ENCODE measurements around the gene ACADVL. TPM values are rescaled to one million over a fixed set of nuclear protein-coding genes. Genes with fewer than 3 reads are reported as not detected.

The ACADVL gene
- total RNA-seq, 1 donor, result 163 TPM

DNA sequence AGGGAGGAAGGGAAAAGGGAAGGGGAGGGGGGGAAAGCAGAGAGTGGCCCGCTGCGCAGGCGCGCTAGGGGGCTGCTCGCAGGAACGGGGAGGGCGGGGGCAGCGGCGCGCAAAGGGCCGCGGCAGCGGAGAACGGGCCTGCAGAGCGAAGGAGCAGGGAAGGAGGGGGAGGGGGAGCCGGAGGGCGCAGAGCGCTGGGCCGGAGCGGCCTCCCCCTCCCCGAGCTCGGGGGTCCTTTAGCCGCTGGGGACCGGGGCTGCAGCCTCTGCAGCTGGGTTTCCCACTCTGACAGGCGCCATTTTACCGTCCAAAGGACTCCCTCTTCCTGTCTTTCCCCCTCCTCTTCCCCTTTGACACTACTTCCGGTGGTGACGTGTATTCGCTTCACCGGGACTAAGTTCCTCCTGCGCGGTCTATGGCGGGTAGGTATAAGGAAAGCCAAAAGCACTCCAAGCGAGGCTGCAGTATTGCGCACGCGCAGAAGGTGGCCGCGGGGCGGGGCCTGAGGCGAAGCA, 32.0 kb downstream of the ACADVL start, which contains the start of gene CTDNEP1:
CTDNEP1 (minus strand) TSS at position 74 of the 515 bp plus-strand sequence. CDS start 438 bp downstream, outside the sequence.
- Histone ChIP-seq H3K4me1 (ENCODE audit: insufficient read depth, low read length) (peaks cover 17% of the 10 kb centered on the region), H3K36me3 (ENCODE audit: insufficient read depth, low read length) (peaks cover 29% of the 10 kb centered on the region), H2AFZ (ENCODE audit: low read length) (peak within 1 kb of the TSS; percentile 80)

DNA sequence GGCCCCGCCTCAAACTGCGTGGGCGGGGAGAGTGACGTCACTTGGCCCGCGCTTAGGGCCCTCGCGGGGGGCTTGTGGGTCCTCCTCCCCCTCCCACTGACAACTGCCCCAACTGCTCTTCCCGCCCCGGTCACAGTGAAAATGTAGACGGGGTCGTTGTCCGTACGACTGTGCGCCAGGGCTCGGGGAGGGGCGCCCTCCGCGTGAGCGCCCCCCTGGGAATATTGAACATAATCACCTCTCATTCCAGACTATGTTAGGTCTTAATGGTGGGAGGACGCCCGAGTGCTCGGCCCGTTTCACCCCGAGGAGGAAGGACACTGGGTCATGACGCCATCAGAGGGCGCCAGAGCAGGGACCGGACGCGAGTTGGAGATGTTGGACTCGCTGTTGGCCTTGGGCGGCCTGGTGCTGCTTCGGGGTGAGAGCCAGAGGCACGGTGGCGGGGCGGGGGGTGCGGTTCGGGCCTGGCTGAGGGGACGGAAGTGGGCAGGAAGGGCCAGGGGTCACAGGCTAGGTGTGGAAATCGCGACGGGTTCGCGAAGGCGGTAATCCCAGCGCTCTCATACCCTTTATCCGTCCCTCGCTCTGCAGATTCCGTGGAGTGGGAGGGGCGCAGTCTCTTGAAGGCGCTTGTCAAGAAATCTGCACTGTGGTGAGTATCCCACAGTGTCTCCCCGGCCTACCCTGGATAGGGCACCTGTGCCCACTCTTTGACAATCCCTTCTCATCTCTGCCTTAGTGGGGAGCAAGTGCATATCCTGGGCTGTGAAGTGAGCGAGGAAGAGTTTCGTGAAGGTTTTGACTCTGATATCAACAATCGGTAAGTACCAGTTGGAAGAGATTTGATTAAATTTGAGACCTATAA, 32.7 kb downstream of the ACADVL start, which contains the start of gene ELP5:
ELP5 (plus strand) TSS at position 40 of the 868 bp plus-strand sequence; CDS start at position 376, 336 bp downstream.
- Histone ChIP-seq H3K79me2 (ENCODE audit: insufficient read depth, low read length) (peaks cover 56% of the 10 kb centered on the region), H3K4me1 (ENCODE audit: insufficient read depth, low read length) (peaks cover 17% of the 10 kb centered on the region)

More for the DNA sequence above, 32.0 kb downstream of the ACADVL start, which contains the start of gene CTDNEP1:
- TF ChIP-seq, protein P1, sequence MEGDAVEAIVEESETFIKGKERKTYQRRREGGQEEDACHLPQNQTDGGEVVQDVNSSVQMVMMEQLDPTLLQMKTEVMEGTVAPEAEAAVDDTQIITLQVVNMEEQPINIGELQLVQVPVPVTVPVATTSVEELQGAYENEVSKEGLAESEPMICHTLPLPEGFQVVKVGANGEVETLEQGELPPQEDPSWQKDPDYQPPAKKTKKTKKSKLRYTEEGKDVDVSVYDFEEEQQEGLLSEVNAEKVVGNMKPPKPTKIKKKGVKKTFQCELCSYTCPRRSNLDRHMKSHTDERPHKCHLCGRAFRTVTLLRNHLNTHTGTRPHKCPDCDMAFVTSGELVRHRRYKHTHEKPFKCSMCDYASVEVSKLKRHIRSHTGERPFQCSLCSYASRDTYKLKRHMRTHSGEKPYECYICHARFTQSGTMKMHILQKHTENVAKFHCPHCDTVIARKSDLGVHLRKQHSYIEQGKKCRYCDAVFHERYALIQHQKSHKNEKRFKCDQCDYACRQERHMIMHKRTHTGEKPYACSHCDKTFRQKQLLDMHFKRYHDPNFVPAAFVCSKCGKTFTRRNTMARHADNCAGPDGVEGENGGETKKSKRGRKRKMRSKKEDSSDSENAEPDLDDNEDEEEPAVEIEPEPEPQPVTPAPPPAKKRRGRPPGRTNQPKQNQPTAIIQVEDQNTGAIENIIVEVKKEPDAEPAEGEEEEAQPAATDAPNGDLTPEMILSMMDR (IDR thresholded peaks at IDR 0.05; ENCODE audit: extremely low read depth, low read depth, low read length), result no peak
- peak within 1 kb of the TSS; percentile 78 for H3K4me3 ChIP-seq (ENCODE audit: insufficient read depth, low read length)
- peak within 1 kb of the TSS; percentile 97 for H3K4me2 ChIP-seq (ENCODE audit: insufficient read depth, low read length)
- DNase-seq (ENCODE audit: insufficient read length, low spot score, missing footprints), result peak; percentile 99
- no peaks in the 10 kb centered on the region for H3K27me3 ChIP-seq (ENCODE audit: insufficient read depth, low read length)
- no peaks in the 10 kb centered on the region for H3K9me3 ChIP-seq (ENCODE audit: low read depth, low read length)
- peak within 1 kb of the TSS; percentile 99 for H3K27ac ChIP-seq (ENCODE audit: low read depth, low read length)
- peaks cover 3% of the 10 kb centered on the region for H4K20me1 ChIP-seq (ENCODE audit: insufficient read depth, low read length)
- H3K79me2 ChIP-seq (ENCODE audit: insufficient read depth, low read length), result peaks cover 63% of the 10 kb centered on the region

DNA sequence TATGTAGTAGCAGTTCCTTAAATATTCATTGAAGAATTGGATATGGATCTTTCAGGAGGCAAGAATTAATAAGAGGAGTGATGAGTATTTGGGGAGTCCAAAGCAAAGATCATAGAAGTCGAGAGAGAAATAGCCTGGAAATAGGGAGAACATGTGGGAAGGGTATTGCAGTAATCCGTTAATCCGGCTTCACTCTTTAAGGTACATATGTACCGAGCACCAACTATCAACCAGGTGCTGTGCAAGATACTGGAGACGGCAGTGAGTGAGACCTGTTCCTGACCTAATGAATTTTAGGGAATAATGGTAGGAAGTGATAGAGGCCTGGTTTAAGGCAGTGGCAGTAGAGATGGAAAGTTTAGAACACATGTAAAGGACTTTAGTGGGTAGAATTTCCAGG, 33.3 kb downstream of the ACADVL start:
- TF ChIP-seq, protein P1 (IDR thresholded peaks at IDR 0.05; ENCODE audit: extremely low read depth, low read depth, low read length), result no peak
- Histone ChIP-seq H3K9me3 (ENCODE audit: low read depth, low read length) (no peaks in the 10 kb centered on the region), H2AFZ (ENCODE audit: low read length) (peak overlapping the region; percentile 80), H3K36me3 (ENCODE audit: insufficient read depth, low read length) (peaks cover 29% of the 10 kb centered on the region), H3K27ac (ENCODE audit: low read depth, low read length) (peak overlapping the region; percentile 99), H3K4me1 (ENCODE audit: insufficient read depth, low read length) (peaks cover 17% of the 10 kb centered on the region), H3K4me2 (ENCODE audit: insufficient read depth, low read length) (peak overlapping the region; percentile 97), H3K4me3 (ENCODE audit: insufficient read depth, low read length) (peak overlapping the region; percentile 78), H3K27me3 (ENCODE audit: insufficient read depth, low read length) (no peaks in the 10 kb centered on the region), H3K79me2 (ENCODE audit: insufficient read depth, low read length) (peaks cover 49% of the 10 kb centered on the region), H4K20me1 (ENCODE audit: insufficient read depth, low read length) (peaks cover 3% of the 10 kb centered on the region)
- no peak for DNase-seq (ENCODE audit: insufficient read length, low spot score, missing footprints)

More for the DNA sequence above, 32.7 kb downstream of the ACADVL start, which contains the start of gene ELP5:
- Histone ChIP-seq H3K9me3 (ENCODE audit: low read depth, low read length) (no peaks in the 10 kb centered on the region), H3K27me3 (ENCODE audit: insufficient read depth, low read length) (no peaks in the 10 kb centered on the region), H3K4me2 (ENCODE audit: insufficient read depth, low read length) (peak within 1 kb of the TSS; percentile 97), H2AFZ (ENCODE audit: low read length) (peak within 1 kb of the TSS; percentile 80), H4K20me1 (ENCODE audit: insufficient read depth, low read length) (peaks cover 3% of the 10 kb centered on the region), H3K27ac (ENCODE audit: low read depth, low read length) (peak within 1 kb of the TSS; percentile 99), H3K4me3 (ENCODE audit: insufficient read depth, low read length) (peak within 1 kb of the TSS; percentile 78), H3K36me3 (ENCODE audit: insufficient read depth, low read length) (peaks cover 29% of the 10 kb centered on the region)
- peak; percentile 98 for DNase-seq (ENCODE audit: insufficient read length, low spot score, missing footprints)
- TF ChIP-seq, protein P1 (IDR thresholded peaks at IDR 0.05; ENCODE audit: extremely low read depth, low read depth, low read length), result peak; percentile 27

DNA sequence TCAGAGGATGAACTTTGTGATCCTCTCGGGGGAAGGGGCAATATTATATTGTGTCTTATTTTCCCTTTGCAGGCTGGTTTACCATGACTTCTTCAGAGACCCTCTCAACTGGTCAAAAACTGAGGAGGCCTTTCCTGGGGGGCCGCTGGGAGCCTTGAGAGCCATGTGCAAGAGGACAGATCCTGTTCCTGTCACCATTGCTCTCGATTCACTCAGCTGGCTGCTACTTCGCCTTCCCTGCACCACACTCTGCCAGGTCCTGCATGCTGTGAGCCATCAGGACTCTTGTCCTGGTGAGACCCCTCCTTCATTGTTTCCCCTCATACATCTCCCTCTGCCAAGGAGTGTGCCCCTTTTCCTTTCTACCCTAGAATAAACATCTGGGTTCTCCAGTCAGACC, 34.8 kb downstream of the ACADVL start:
- Histone ChIP-seq H3K27me3 (ENCODE audit: insufficient read depth, low read length) (no peaks in the 10 kb centered on the region), H3K4me3 (ENCODE audit: insufficient read depth, low read length) (no peak overlapping the region), H3K4me2 (ENCODE audit: insufficient read depth, low read length) (no peak overlapping the region), H3K36me3 (ENCODE audit: insufficient read depth, low read length) (peaks cover 40% of the 10 kb centered on the region), H3K9me3 (ENCODE audit: low read depth, low read length) (no peaks in the 10 kb centered on the region), H4K20me1 (ENCODE audit: insufficient read depth, low read length) (no peaks in the 10 kb centered on the region), H3K27ac (ENCODE audit: low read depth, low read length) (no peak overlapping the region), H3K4me1 (ENCODE audit: insufficient read depth, low read length) (peaks cover 24% of the 10 kb centered on the region), H2AFZ (ENCODE audit: low read length) (no peak overlapping the region), H3K79me2 (ENCODE audit: insufficient read depth, low read length) (peaks cover 35% of the 10 kb centered on the region)
- no peak for DNase-seq (ENCODE audit: insufficient read length, low spot score, missing footprints)
- TF ChIP-seq, protein P1 (IDR thresholded peaks at IDR 0.05; ENCODE audit: extremely low read depth, low read depth, low read length), result no peak

All from osteoblast (primary cell).